A673 (cell line): Measurements from ENCODE around the gene PSMF1.

Experiments
- EZH2 ChIP-seq: fragments of 200-600 bp; sonication (generic); IDR thresholded peaks from 2 replicates; pipeline ENCODE4 v1.6.1; 2017; ENCODE audit warnings: borderline replicate concordance, low read depth, mild to moderate bottlenecking, mixed read lengths, antibody characterized with exemption, low read length; ENCODE audit not compliant: poor library complexity, severe bottlenecking
- TF ChIP-seq, protein P1 (sequence below): fragments of 300-800, 200-600 bp; sonication (generic); conservative IDR thresholded peaks from 2 replicates; pipeline ENCODE4 v1.5.1; 2017; ENCODE audit warnings: low read depth, mild to moderate bottlenecking, antibody characterized with exemption, low read length, moderate library complexity, mixed read lengths

DNA sequence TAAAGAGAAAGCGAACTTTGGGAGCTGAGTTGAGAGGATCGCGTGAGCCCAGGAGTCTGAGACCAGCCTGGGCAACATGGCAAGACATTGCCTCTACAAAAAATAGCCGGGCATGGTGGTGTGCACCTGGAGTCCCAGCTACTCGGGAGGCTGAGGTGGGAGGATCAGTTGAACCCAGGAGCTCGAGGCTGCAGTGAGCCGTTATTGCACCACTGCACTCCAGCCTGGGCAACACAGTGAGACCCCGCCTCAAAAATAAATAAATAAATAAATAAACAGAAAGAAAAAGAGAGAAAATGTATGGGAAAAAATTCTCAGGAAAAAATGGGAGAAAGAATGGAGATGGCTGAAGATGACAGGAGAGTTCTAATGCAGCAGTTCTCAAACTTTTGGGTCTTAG is 87.4 kb downstream of the PSMF1 start:
- TF ChIP-seq, protein P1, sequence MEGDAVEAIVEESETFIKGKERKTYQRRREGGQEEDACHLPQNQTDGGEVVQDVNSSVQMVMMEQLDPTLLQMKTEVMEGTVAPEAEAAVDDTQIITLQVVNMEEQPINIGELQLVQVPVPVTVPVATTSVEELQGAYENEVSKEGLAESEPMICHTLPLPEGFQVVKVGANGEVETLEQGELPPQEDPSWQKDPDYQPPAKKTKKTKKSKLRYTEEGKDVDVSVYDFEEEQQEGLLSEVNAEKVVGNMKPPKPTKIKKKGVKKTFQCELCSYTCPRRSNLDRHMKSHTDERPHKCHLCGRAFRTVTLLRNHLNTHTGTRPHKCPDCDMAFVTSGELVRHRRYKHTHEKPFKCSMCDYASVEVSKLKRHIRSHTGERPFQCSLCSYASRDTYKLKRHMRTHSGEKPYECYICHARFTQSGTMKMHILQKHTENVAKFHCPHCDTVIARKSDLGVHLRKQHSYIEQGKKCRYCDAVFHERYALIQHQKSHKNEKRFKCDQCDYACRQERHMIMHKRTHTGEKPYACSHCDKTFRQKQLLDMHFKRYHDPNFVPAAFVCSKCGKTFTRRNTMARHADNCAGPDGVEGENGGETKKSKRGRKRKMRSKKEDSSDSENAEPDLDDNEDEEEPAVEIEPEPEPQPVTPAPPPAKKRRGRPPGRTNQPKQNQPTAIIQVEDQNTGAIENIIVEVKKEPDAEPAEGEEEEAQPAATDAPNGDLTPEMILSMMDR = no peak
- TF ChIP-seq EZH2 = no peak
